A673 (cell line): ENCODE measurements around the gene KLHL18. TPM values are rescaled to one million over a fixed set of nuclear protein-coding genes. Genes with fewer than 3 reads are reported as not detected.

Experiments
- Bru-seq: library from RNA; stranded (reverse); fragments of 400-500 nt; gene quantifications from one replicate; lab custom pipeline; 2021; lab: Mats Ljungman, UMichigan
- BruChase-seq, 2 experiments: library from RNA; stranded (reverse); fragments of 400-500 nt; gene quantifications; one replicate each; lab custom pipeline; 2021; lab: Mats Ljungman, UMichigan
- BruUV-seq: library from RNA; stranded (reverse); fragments of 400-500 nt; replicated peaks from 2 replicates; lab custom pipeline; 2021; lab: Mats Ljungman, UMichigan
- CTCF ChIA-PET: fragments of 300-600 bp; sonication (Branson Sonifier 250); formaldehyde crosslinking; loops from one replicate; lab custom pipeline; 2022; ENCODE audit warnings: antibody characterized with exemption; lab: Charles Lee
- POLR2A ChIA-PET: fragments of 300-600 bp; sonication (Branson Sonifier 250); formaldehyde crosslinking; loops from one replicate; lab custom pipeline; 2022; ENCODE audit warnings: antibody characterized with exemption; ENCODE audit not compliant: low non-redundant PET; lab: Charles Lee
- DNase-seq: peaks from one replicate; pipeline ENCODE4 v3.0.0-alpha.2; 2015; ENCODE audit warnings: low spot score
- H3K27ac ChIP-seq: fragments of 200-600 bp; sonication (generic); 2 replicates; pipeline ENCODE4 v1.5.1; 2016; ENCODE audit warnings: mixed run types, low read depth, mild to moderate bottlenecking, mixed read lengths, antibody characterized with exemption, low read length; ENCODE audit not compliant: poor library complexity, severe bottlenecking
- H3K27me3 ChIP-seq: fragments of 200-600 bp; sonication (generic); replicated peaks from 2 replicates; pipeline ENCODE4 v1.6.1; 2017; ENCODE audit warnings: mixed run types, low read depth, mild to moderate bottlenecking, mixed read lengths, antibody characterized with exemption, low read length; ENCODE audit not compliant: insufficient read depth, poor library complexity
- H3K36me3 ChIP-seq: fragments of 200-600 bp; sonication (generic); 2 replicates; pipeline ENCODE4 v1.6.1; 2016; ENCODE audit warnings: mixed run types, mild to moderate bottlenecking, mixed read lengths, antibody characterized with exemption, low read length; ENCODE audit not compliant: insufficient read depth, poor library complexity, severe bottlenecking
- H3K4me1 ChIP-seq: fragments of 200-600 bp; sonication (generic); 2 replicates; pipeline ENCODE4 v1.6.1; 2017; ENCODE audit warnings: mixed run types, mild to moderate bottlenecking, mixed read lengths, antibody characterized with exemption, low read length; ENCODE audit not compliant: insufficient read depth, poor library complexity, severe bottlenecking
- H3K4me3 ChIP-seq: fragments of 200-600 bp; sonication (generic); 2 replicates; pipeline ENCODE4 v1.5.1; 2016; ENCODE audit warnings: low read depth, mixed run types, mild to moderate bottlenecking, mixed read lengths, low read length; ENCODE audit not compliant: poor library complexity, severe bottlenecking
- H3K9me3 ChIP-seq: fragments of 200-600 bp; sonication (generic); 2 replicates; pipeline ENCODE4 v1.6.1; 2016; ENCODE audit warnings: mixed run types, low read depth, mild to moderate bottlenecking, mixed read lengths, antibody characterized with exemption, low read length; ENCODE audit not compliant: poor library complexity, severe bottlenecking
- CTCF ChIP-seq: fragments of 300-800, 200-600 bp; sonication (generic); conservative IDR thresholded peaks from 2 replicates; pipeline ENCODE4 v1.5.1; 2017; ENCODE audit warnings: low read depth, mild to moderate bottlenecking, antibody characterized with exemption, low read length, moderate library complexity, mixed read lengths
- EZH2 ChIP-seq: fragments of 200-600 bp; sonication (generic); IDR thresholded peaks from 2 replicates; pipeline ENCODE4 v1.6.1; 2017; ENCODE audit warnings: borderline replicate concordance, low read depth, mild to moderate bottlenecking, mixed read lengths, antibody characterized with exemption, low read length; ENCODE audit not compliant: poor library complexity, severe bottlenecking
- intact Hi-C: fragments of 100-400 bp; cut with micrococcal nuclease; formaldehyde crosslinking; loops from one replicate; pipeline ENCODE4 v1.10.0; 2022; ENCODE audit not compliant: unreplicated experiment
- long read RNA-seq: library from polyadenylated mRNA; stranded (forward); transcript quantifications from one replicate; pipeline ENCODE4 v2.0.0, GENCODE V29; 2022
- total RNA-seq: library from RNA; stranded (reverse); gene quantifications from 2 replicates; pipeline ENCODE4 v1.2.3, GENCODE V29; 2021

The KLHL18 gene
- total RNA-seq: 22.6 and 22.7 TPM in 2 replicates
- percentile 60 among the genes with signal in this experiment for Bru-seq, nascent RNA
- BruChase-seq, experiment 1, labeled RNA remaining after a 2-hour chase: percentile 65 among the genes with signal in this experiment
- percentile 68 among the genes with signal in this experiment for BruChase-seq, experiment 2, labeled RNA remaining after a 6-hour chase
- long read RNA-seq, full-length matches to known transcripts: 6 of 30 reads
- long read RNA-seq, partial matches to known transcripts: 14 of 30 reads
- long read RNA-seq, other reads (novel, unspliced or antisense): 10 of 30 reads

DNA sequence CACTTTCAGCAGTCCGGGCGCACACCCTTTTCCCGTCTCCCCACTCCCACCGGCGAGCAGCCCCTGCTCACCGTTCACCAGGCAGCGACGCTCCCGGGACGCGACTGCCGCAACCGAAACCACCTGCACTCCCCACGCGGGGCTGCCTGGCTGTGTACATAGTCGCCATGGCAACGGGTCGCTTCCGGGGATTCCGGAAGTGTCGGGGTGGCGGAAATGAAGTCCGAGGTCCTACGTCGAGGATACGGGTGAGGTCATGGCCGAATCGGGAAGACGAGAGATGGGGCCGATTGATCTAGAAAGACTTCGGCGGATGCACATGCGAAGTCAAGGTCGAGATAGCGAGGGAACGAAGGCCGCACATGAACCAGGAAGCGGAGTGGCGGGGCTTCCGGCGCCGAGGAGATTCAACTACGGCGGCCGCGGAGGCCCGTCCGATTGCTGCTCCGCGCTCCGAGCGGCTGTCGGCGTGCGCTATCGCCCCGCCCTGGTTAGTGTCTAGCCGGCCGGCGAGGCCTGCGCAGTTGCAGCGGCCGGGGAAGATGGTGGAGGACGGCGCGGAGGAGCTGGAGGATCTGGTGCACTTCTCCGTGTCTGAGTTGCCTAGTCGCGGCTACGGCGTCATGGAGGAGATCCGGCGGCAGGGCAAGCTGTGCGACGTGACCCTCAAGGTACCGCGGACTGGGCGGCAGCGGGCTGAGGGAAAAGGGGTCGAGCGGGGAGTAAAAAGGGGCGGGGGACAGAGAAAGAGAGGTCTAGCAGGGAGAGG lies at the start of gene KLHL18, which contains the start of gene KIF9:
KLHL18 (plus strand) TSS at position 521 of the 769 bp plus-strand sequence; CDS start at position 543, 22 bp downstream.
KIF9 (minus strand) TSS at position 376 of the 769 bp plus-strand sequence. CDS start 5,425 bp downstream, outside the sequence.
- intact Hi-C loops: no loop called here
- no peak for TF ChIP-seq EZH2
- no peak for TF ChIP-seq CTCF
- ChIA-PET CTCF (no interaction called here), POLR2A (interaction anchor here (0.5 kb wide), 1 partner anchor 8 kb away, joined by 3 read pairs; no protein-coding TSS in a partner anchor)
- Histone ChIP-seq H3K9me3 (no peaks in the 10 kb centered on the region), H3K27ac (peak within 1 kb of the TSS; percentile 94), H3K36me3 (no peaks in the 10 kb centered on the region), H3K4me3 (peak within 1 kb of the TSS; percentile 73), H3K27me3 (no peaks in the 10 kb centered on the region), H3K4me1 (no peaks in the 10 kb centered on the region)
- peak; percentile 89 for DNase-seq
- BruUV-seq: no TSS peak

- no peaks in the 10 kb centered on the region for H3K9me3 ChIP-seq
These were observed 44.7 kb upstream of the KLHL18 start for GRCh38 chr3:47238017-47238416.

GRCh38 chr3:47239929-47240328 lies 42.8 kb upstream of the KLHL18 start:
- ChIA-PET CTCF (no interaction called here), POLR2A (no interaction called here)
- H3K36me3 ChIP-seq: no peaks in the 10 kb centered on the region
- H3K27me3 ChIP-seq: no peaks in the 10 kb centered on the region
- intact Hi-C loops: no loop called here
- DNase-seq: no peak
- H3K27ac ChIP-seq: no peak overlapping the region
- TF ChIP-seq EZH2 (no peak), CTCF (no peak)
- no TSS peak for BruUV-seq
- no peaks in the 10 kb centered on the region for H3K9me3 ChIP-seq
- H3K4me1 ChIP-seq: no peaks in the 10 kb centered on the region
- no peak overlapping the region for H3K4me3 ChIP-seq

More at GRCh38 chr3:47238017-47238416, 44.7 kb upstream of the KLHL18 start:
- CTCF ChIA-PET: no interaction called here
- DNase-seq: no peak
- Histone ChIP-seq H3K4me1 (no peaks in the 10 kb centered on the region), H3K4me3 (no peak overlapping the region), H3K27me3 (no peaks in the 10 kb centered on the region), H3K36me3 (no peaks in the 10 kb centered on the region), H3K27ac (no peak overlapping the region)
- no peak for TF ChIP-seq EZH2
- POLR2A ChIA-PET: no interaction called here
- BruUV-seq: no TSS peak
- intact Hi-C loops: no loop called here
